ENCODE results near the gene SSBP4. TPM values are rescaled to one million over a fixed set of nuclear protein-coding genes. Genes with fewer than 3 reads are reported as not detected.

SSBP4 gene
- total and polyA plus RNA-seq, 2 donors (not counting 1 experiment from before 2014, with no cell fraction given), result 37.0 to 64.2 TPM

DNA sequence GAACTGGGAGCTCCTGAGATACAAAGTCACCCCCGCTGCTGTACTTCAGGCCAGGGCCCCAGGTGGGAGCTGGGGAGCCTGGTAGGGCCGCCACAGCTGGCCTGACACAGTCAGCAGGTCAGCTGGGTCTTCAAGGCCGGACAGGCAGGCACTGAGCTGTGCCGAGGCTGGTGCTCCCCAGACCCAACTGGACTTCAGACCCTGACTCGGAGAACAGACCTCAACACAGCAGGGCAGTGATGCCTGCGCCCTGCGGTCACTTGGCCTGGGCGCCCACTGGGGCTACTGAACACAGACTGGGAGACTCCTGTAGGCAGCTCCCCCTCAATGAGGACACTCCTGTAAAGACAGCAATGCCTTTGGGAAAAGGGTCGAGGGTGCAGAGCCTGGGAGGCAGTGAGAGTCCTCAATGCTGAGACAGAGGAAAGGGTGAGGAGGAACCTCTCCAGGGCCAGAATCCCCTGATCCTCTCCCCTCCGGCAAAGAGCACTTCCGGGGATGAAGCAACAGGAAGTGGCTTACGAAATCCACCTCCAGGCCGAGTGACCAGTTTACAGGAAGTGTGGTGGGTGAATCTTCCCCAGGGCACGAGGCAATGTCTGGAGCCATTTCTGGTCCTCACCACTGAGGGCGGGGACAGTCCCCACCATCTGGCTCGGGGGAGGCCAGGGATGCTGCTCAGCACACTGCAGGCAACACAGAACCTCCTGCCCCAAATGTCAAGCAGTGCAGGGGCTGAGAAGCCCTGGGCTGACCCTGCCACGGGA lies 59.5 kb downstream of the SSBP4 start:
- POLR2A ChIA-PET, result no interaction called here

More for the DNA sequence above, 59.5 kb downstream of the SSBP4 start:
- CTCF ChIA-PET, result interaction anchor here (0.6 to 0.7 kb wide), 2 partner anchors 17 to 356 kb away, joined by 3 to 4 read pairs; no protein-coding TSS in a partner anchor
- Histone ChIP-seq H3K27me3 (replicated peaks in 1 of 4; ENCODE audit: control extremely low read depth in 1 of 4, control insufficient read depth in 3 of 4, insufficient read depth in 4 of 4, low read length in 3 of 4) (no peaks in the 10 kb centered on the region), H3K9ac (ENCODE audit: low read length) (no peak overlapping the region), H3K79me2 (ENCODE audit: control insufficient read depth, insufficient read depth, low read length) (peaks cover 97% of the 10 kb centered on the region), H3K27ac (ENCODE audit: low read length in 2 of 2) (peak overlapping the region; percentile 21 to 65), H3K4me2 (replicated peaks; ENCODE audit: low read depth, low read length, poor library complexity, severe bottlenecking) (peak overlapping the region; percentile 23), H3K4me3 (ENCODE audit: control extremely low read depth in 1 of 5, extremely low read depth in 1 of 5, insufficient read depth in 1 of 5, low read depth in 2 of 5, low read length in 4 of 5) (no peak overlapping the region), H3K36me3 (replicated peaks in 1 of 2; ENCODE audit: control extremely low read depth in 1 of 2, control insufficient read depth in 1 of 2, extremely low read depth in 1 of 2, insufficient read depth in 2 of 2, low read length in 1 of 2) (peaks cover 0 to 2% of the 10 kb centered on the region in 2 experiments), H3K9me3 (ENCODE audit: control extremely low read depth in 1 of 3, control insufficient read depth in 2 of 3, insufficient read depth in 1 of 3, low read length in 2 of 3) (no peaks in the 10 kb centered on the region), H2AFZ (ENCODE audit: insufficient read depth, low read depth, low read length, poor library complexity, severe bottlenecking) (no peak overlapping the region), H4K20me1 (ENCODE audit: control insufficient read depth, insufficient read depth, low read length, poor library complexity, severe bottlenecking) (peaks cover 97% of the 10 kb centered on the region), H3K4me1 (ENCODE audit: control insufficient read depth in 2 of 2, insufficient read depth in 2 of 2, low read length in 2 of 2) (peaks cover 18 to 24% of the 10 kb centered on the region in 2 donors)
- intact Hi-C loops (cut with micrococcal nuclease), result no loop called here
- Mint-ChIP-seq H3K9me3 (ENCODE audit: insufficient read depth) (no peaks in the 10 kb centered on the region), H3K27me3 (no peaks in the 10 kb centered on the region), H3K4me3 (peak overlapping the region; percentile 54), H3K4me1 (peaks cover 56% of the 10 kb centered on the region), H3K27ac (peak overlapping the region; percentile 72)
- TF ChIP-seq EZH2 (IDR thresholded peaks at IDR 0.05; ENCODE audit: borderline replicate concordance, insufficient read depth, low read depth, low read length, poor library complexity, severe bottlenecking) (no peak), CTCF (IDR thresholded peaks at IDR 0.05) (no peak)
- ATAC-seq (ENCODE audit: low read depth), result peak; percentile 56
- 89% methylated on average over 8 of the region's 17 CpGs for WGBS (ENCODE audit: insufficient coverage)
- DNase-seq, result peak; percentile 41
